H1 (cell line): ENCODE data around the gene PCDHGB6. TPM values are rescaled to one million over a fixed set of nuclear protein-coding genes. Genes with fewer than 3 reads are reported as not detected.

Experiments
- CTCF ChIA-PET: fragments of 300-600 bp; sonication (Branson Sonifier 250); formaldehyde crosslinking; loops from one replicate; lab custom pipeline; 2021; ENCODE audit not compliant: partially characterized antibody; lab: Charles Lee
- POLR2A ChIA-PET: fragments of 300-600 bp; sonication (Branson Sonifier 250); formaldehyde crosslinking; loops from one replicate; lab custom pipeline; 2021; ENCODE audit warnings: inconsistent platforms; ENCODE audit not compliant: partially characterized antibody; lab: Charles Lee
- DNase-seq, 2 experiments: peaks; one replicate each; pipeline versions ENCODE4 v3.0.0 to v3.0.0-alpha.2; 2010 to 2022; ENCODE audit warnings: low spot score in 2 of 2, low read depth in 1 of 2, mixed read lengths in 1 of 2
- FAIRE-seq: peaks from 2 replicates; lab custom pipeline; 2011; peaks lifted over from hg19 to GRCh38; lab: Jason Lieb, UNC
- H2AFZ ChIP-seq: 2 replicates; pipeline ENCODE4 v1.8.1; 2012; ENCODE audit warnings: low read length, inconsistent platforms
- H2AK5ac ChIP-seq: 2 replicates; pipeline ENCODE4 v1.6.1; 2013; ENCODE audit warnings: low read depth, low read length
- H2BK120ac ChIP-seq: replicated peaks from 2 replicates; pipeline ENCODE3; 2013; ENCODE audit warnings: low read depth, low read length, inconsistent platforms
- H2BK12ac ChIP-seq: 2 replicates; pipeline ENCODE4 v1.6.1; 2013; ENCODE audit warnings: low read depth, low read length
- H2BK15ac ChIP-seq: 2 replicates; pipeline ENCODE4 v1.6.1; 2013; ENCODE audit warnings: low read length
- H2BK20ac ChIP-seq: 2 replicates; pipeline ENCODE4 v1.6.1; 2013; ENCODE audit warnings: low read length
- H2BK5ac ChIP-seq: 2 replicates; pipeline ENCODE4 v1.6.1; 2013; ENCODE audit warnings: low read depth, low read length
- H3K14ac ChIP-seq: 2 replicates; pipeline ENCODE4 v1.6.1; 2013; ENCODE audit warnings: inconsistent platforms; ENCODE audit not compliant: insufficient read length
- H3K18ac ChIP-seq: 2 replicates; pipeline ENCODE4 v1.6.1; 2013; ENCODE audit warnings: low read length; ENCODE audit errors: extremely low read depth
- H3K23ac ChIP-seq: 2 replicates; pipeline ENCODE4 v1.6.1; 2013; ENCODE audit warnings: inconsistent platforms; ENCODE audit not compliant: insufficient read length
- H3K23me2 ChIP-seq: 2 replicates; pipeline ENCODE4 v1.6.1; 2013; ENCODE audit warnings: low read depth, low read length
- H3K27ac ChIP-seq: 2 replicates; pipeline ENCODE4 v1.6.1; 2011; ENCODE audit warnings: low read depth, low read length, inconsistent platforms
- H3K27me3 ChIP-seq, 4 experiments: replicated peaks in 1 of 4; 1 replicate in 1 of 4; 2 replicates in 3 of 4; pipeline versions ENCODE4 v1.6.1 to v1.8.1; 2011 to 2013; ENCODE audit warnings: low read length in 3 of 4, mild to moderate bottlenecking in 3 of 4, inconsistent platforms in 2 of 4, mixed read lengths in 2 of 4, moderate library complexity in 1 of 4; ENCODE audit not compliant: control insufficient read depth in 3 of 4, insufficient read depth in 3 of 4; ENCODE audit errors: extremely low read depth in 1 of 4
- H3K36me3 ChIP-seq, 4 experiments: 2 replicates each; pipeline versions ENCODE4 v1.6.1 to v1.8.1; 2011 to 2013; ENCODE audit warnings: mild to moderate bottlenecking in 4 of 4, low read length in 3 of 4, moderate library complexity in 2 of 4, control low read depth in 1 of 4, inconsistent platforms in 1 of 4; ENCODE audit not compliant: insufficient read depth in 4 of 4, control insufficient read depth in 2 of 4
- H3K4ac ChIP-seq: replicated peaks from 2 replicates; pipeline ENCODE3; 2013; ENCODE audit warnings: low read length, low read depth, mixed read lengths, inconsistent platforms; ENCODE audit not compliant: insufficient read length
- H3K4me1 ChIP-seq, 4 experiments: replicated peaks in 1 of 4; 1 replicate in 1 of 4; 2 replicates in 3 of 4; pipeline versions ENCODE4 v1.6.1 to v1.8.1; 2011 to 2013; ENCODE audit warnings: low read length in 3 of 4, inconsistent platforms in 2 of 4, mixed read lengths in 1 of 4; ENCODE audit not compliant: insufficient read depth in 4 of 4, control insufficient read depth in 3 of 4
- H3K4me2 ChIP-seq, 2 experiments: 2 replicates each; pipeline versions ENCODE4 v1.6.1 to v1.8.1; 2011 to 2013; ENCODE audit warnings: low read depth in 2 of 2, low read length in 2 of 2, control low read depth in 1 of 2, inconsistent platforms in 1 of 2, mild to moderate bottlenecking in 1 of 2; ENCODE audit not compliant: insufficient read depth in 1 of 2
- H3K4me3 ChIP-seq, 4 experiments: fragments of 200-600, 300-600 bp in 1 of 4; sonication (generic), shearing (Covaris generic), sonication (Bioruptor Twin) in 1 of 4; 2 replicates each; pipeline versions ENCODE4 v1.5.1 to v1.8.1; 2011 to 2016; ENCODE audit warnings: low read length in 4 of 4, low read depth in 3 of 4, control low read depth in 2 of 4, inconsistent platforms in 2 of 4, mild to moderate bottlenecking in 2 of 4, mixed read lengths in 1 of 4, moderate library complexity in 1 of 4; ENCODE audit not compliant: insufficient read depth in 2 of 4; ENCODE audit errors: extremely low read depth in 1 of 4
- H3K56ac ChIP-seq: replicated peaks from 2 replicates; pipeline ENCODE3; 2013; ENCODE audit warnings: low read depth, mild to moderate bottlenecking, mixed read lengths, low read length, inconsistent platforms; ENCODE audit not compliant: insufficient read length
- H3K79me1 ChIP-seq: 2 replicates; pipeline ENCODE4 v1.6.1; 2013; ENCODE audit warnings: low read depth, low read length, control low read depth
- H3K79me2 ChIP-seq, 2 experiments: 2 replicates each; pipeline versions ENCODE4 v1.6.1 to v1.8.1; 2012 to 2013; ENCODE audit warnings: low read length in 2 of 2, mild to moderate bottlenecking in 2 of 2, inconsistent platforms in 1 of 2; ENCODE audit not compliant: insufficient read depth in 2 of 2, control insufficient read depth in 1 of 2
- H3K9ac ChIP-seq, 4 experiments: replicated peaks in 1 of 4; 1 replicate in 1 of 4; 2 replicates in 3 of 4; pipeline versions ENCODE4 v1.6.1 to v1.8.1; 2011 to 2013; ENCODE audit warnings: low read depth in 3 of 4, low read length in 3 of 4, control low read depth in 2 of 4, mild to moderate bottlenecking in 2 of 4, moderate library complexity in 2 of 4, inconsistent platforms in 1 of 4; ENCODE audit errors: extremely low read depth in 1 of 4
- H3K9me3 ChIP-seq, 2 experiments: 2 replicates each; pipeline versions ENCODE4 v1.6.1 to v1.8.1; 2012 to 2013; ENCODE audit warnings: mild to moderate bottlenecking in 2 of 2, moderate library complexity in 2 of 2, control low read depth in 1 of 2, inconsistent platforms in 1 of 2, low read depth in 1 of 2, low read length in 1 of 2, mixed read lengths in 1 of 2; ENCODE audit not compliant: insufficient read depth in 2 of 2
- H4K20me1 ChIP-seq, 2 experiments: replicated peaks in 1 of 2; 2 replicates each; pipeline versions ENCODE3 to v1.8.1; 2011 to 2013; ENCODE audit warnings: inconsistent platforms in 2 of 2, low read length in 2 of 2, mild to moderate bottlenecking in 1 of 2; ENCODE audit not compliant: insufficient read depth in 2 of 2, control insufficient read depth in 1 of 2
- H4K5ac ChIP-seq: 2 replicates; pipeline ENCODE4 v1.6.1; 2013; ENCODE audit warnings: low read length, low read depth, mixed read lengths, inconsistent platforms; ENCODE audit not compliant: insufficient read length
- H4K8ac ChIP-seq: 2 replicates; pipeline ENCODE4 v1.8.0; 2013; ENCODE audit warnings: mild to moderate bottlenecking, moderate library complexity, low read length, inconsistent platforms; ENCODE audit not compliant: insufficient read depth; ENCODE audit errors: extremely low read depth
- H4K91ac ChIP-seq: replicated peaks from 2 replicates; pipeline ENCODE3; 2013; ENCODE audit warnings: low read length, mixed read lengths, inconsistent platforms; ENCODE audit not compliant: insufficient read length
- CBX5 ChIP-seq: fragments of 300-800, 300-1000 bp; sonication (generic); IDR thresholded peaks from 2 replicates; pipeline ENCODE4 v1.7.1; 2016; ENCODE audit warnings: antibody characterized with exemption, low read length, low read depth
- POLR2AphosphoS5 ChIP-seq: IDR thresholded peaks from 2 replicates; pipeline ENCODE4 v1.6.1; 2011; ENCODE audit warnings: low read depth, low read length
- RAD21 ChIP-seq, 2 experiments: IDR thresholded peaks in 1 of 2; conservative IDR thresholded peaks in 1 of 2; 2 replicates each; pipeline ENCODE4 v1.6.1; 2011; ENCODE audit warnings: low read depth in 2 of 2, low read length in 2 of 2, improper control_type of control experiment in 1 of 2, inconsistent platforms in 1 of 2, mild to moderate bottlenecking in 1 of 2, moderate library complexity in 1 of 2
- SP2 ChIP-seq: IDR thresholded peaks from 2 replicates; pipeline ENCODE4 v1.6.1; 2012; ENCODE audit warnings: mild to moderate bottlenecking, low read length, inconsistent platforms
- TEAD4 ChIP-seq: IDR thresholded peaks from 2 replicates; pipeline ENCODE4 v1.6.1; 2012; ENCODE audit warnings: low read depth, low read length, inconsistent platforms, mixed read lengths
- WGBS, 2 experiments: shearing (Covaris generic) in 1 of 2; methylation state at CpG; one replicate each; pipeline versions ENCODE4 v1.1.6 to v1.1.7; 2013 to 2015; ENCODE audit warnings: low lambda C conversion rate in 2 of 2, mixed read lengths in 2 of 2, inconsistent platforms in 1 of 2, low coverage in 1 of 2, missing lambda C conversion rate in 1 of 2; ENCODE audit not compliant: insufficient replicate concordance in 2 of 2, insufficient coverage in 1 of 2, insufficient read length in 1 of 2; ENCODE audit errors: extremely low coverage in 1 of 2, missing lambda C conversion rate in 1 of 2; 5-methylcytosine and 5-hydroxymethylcytosine counted together
- polyA plus RNA-seq, 7 experiments: library from polyadenylated mRNA; depleted of rRNA in 3 of 7; stranded (reverse) in 5 of 7; unstranded in 2 of 7; fragments of >200 nt in 5 of 7; fragments of 200-250 nt in 2 of 7; gene quantifications; 1 replicate in 5 of 7; 2 replicates in 1 of 7; 4 replicates in 1 of 7; pipeline versions ENCODE4 v1.2.1 to v1.2.3, GENCODE V29; 2011 to 2013; ENCODE audit warnings: missing spikeins in 2 of 7, mixed read lengths in 2 of 7
- total RNA-seq: library from RNA; stranded (reverse); fragmentation: NEBNext Ultra II Directional; extraction: Animal tissue kit (Norgen Biotek cat#: 25700); gene quantifications from 2 replicates; pipeline ENCODE4 v1.2.1, GENCODE V29; 2021
- TF ChIP-seq, protein P1 (sequence below): IDR thresholded peaks from 2 replicates; pipeline ENCODE4 v1.6.1; 2011; ENCODE audit warnings: low read length, improper control_type of control experiment
- TF ChIP-seq, protein P2 (sequence below): IDR thresholded peaks from 2 replicates; pipeline ENCODE4 v1.6.1; 2012; ENCODE audit warnings: low read length, inconsistent platforms

Gene PCDHGB6
- total and polyA plus RNA-seq, 2 of the 8 experiments (the other 6 are each of a cell fraction or from before 2014, with no cell fraction given) = 3.4 to 4.1 TPM

GRCh38 chr5:141373673-141374317 lies 34.0 kb upstream of the PCDHGB6 start, which contains the start of gene PCDHGA6:
PCDHGA6 (plus strand) TSS chr5:141373891; CDS start chr5:141374084, 193 bp downstream.
- Histone ChIP-seq H3K4me1 (no peaks in the 10 kb centered on the region), H2BK15ac (no peak within 1 kb of the TSS), H3K79me2 (no peaks in the 10 kb centered on the region), H3K9me3 (peaks cover 36 to 51% of the 10 kb centered on the region in 2 experiments; a peak in 3 of 4 replicates), H4K8ac (no peak within 1 kb of the TSS), H4K5ac (no peak within 1 kb of the TSS), H2AK5ac (no peak within 1 kb of the TSS), H2BK5ac (no peak within 1 kb of the TSS), H2AFZ (no peak within 1 kb of the TSS), H3K9ac (no peak within 1 kb of the TSS), H4K20me1 (no peaks in the 10 kb centered on the region), H2BK20ac (no peak within 1 kb of the TSS), H3K79me1 (no peaks in the 10 kb centered on the region), H4K91ac (no peak within 1 kb of the TSS), H3K4ac (no peak within 1 kb of the TSS), H2BK12ac (no peak within 1 kb of the TSS), H3K27me3 (no peaks in the 10 kb centered on the region), H3K23me2 (no peaks in the 10 kb centered on the region), H3K56ac (no peak within 1 kb of the TSS), H3K4me3 (no peak within 1 kb of the TSS), H3K18ac (no peak within 1 kb of the TSS), H3K23ac (no peak within 1 kb of the TSS), H3K4me2 (no peak within 1 kb of the TSS), H3K14ac (no peak within 1 kb of the TSS), H3K36me3 (peaks cover 0 to 3% (median 0%) of the 10 kb centered on the region in 4 experiments; a peak in 2 of 8 replicates), H3K27ac (no peak within 1 kb of the TSS), H2BK120ac (no peak within 1 kb of the TSS)
- ChIA-PET CTCF (interaction anchor here (0.8 to 2.9 kb wide), 14 partner anchors 9 to 184 kb away, joined by 3 to 11 read pairs (median 4); partner anchors contain the start of genes PCDHGA10, PCDHGA5, PCDHGB2 and PCDHGB4), POLR2A (interaction anchor here (1.3 kb wide), 1 partner anchor 17 kb away, joined by 3 read pairs; no protein-coding TSS in a partner anchor)
- TF ChIP-seq, protein P1, sequence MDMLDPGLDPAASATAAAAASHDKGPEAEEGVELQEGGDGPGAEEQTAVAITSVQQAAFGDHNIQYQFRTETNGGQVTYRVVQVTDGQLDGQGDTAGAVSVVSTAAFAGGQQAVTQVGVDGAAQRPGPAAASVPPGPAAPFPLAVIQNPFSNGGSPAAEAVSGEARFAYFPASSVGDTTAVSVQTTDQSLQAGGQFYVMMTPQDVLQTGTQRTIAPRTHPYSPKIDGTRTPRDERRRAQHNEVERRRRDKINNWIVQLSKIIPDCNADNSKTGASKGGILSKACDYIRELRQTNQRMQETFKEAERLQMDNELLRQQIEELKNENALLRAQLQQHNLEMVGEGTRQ = no peak
- TF ChIP-seq CBX5 (no peak), RAD21 (IDR thresholded peaks at IDR 0.05 in 1 of 2, conservative IDR thresholded peaks at IDR 0.05 in 1 of 2; ENCODE audit: low read depth in 2 of 2, low read length in 2 of 2) (0 out of 4 replicates have a peak, but pooled peaks of 1 of the 2 experiments have one; percentile 9), TEAD4 (no peak), SP2 (no peak), POLR2AphosphoS5 (no peak)
- TF ChIP-seq, protein P2, sequence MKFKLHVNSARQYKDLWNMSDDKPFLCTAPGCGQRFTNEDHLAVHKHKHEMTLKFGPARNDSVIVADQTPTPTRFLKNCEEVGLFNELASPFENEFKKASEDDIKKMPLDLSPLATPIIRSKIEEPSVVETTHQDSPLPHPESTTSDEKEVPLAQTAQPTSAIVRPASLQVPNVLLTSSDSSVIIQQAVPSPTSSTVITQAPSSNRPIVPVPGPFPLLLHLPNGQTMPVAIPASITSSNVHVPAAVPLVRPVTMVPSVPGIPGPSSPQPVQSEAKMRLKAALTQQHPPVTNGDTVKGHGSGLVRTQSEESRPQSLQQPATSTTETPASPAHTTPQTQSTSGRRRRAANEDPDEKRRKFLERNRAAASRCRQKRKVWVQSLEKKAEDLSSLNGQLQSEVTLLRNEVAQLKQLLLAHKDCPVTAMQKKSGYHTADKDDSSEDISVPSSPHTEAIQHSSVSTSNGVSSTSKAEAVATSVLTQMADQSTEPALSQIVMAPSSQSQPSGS = no peak
- 96% methylated on average over 27 of the region's 27 CpGs; no CpG with 5 or more reads in 1 of the 2 experiments for WGBS, 2 experiments
- FAIRE-seq = no peak
- DNase-seq = no peak
